ENCODE results near the gene CMTM7.

CMTM7 gene

DNA sequence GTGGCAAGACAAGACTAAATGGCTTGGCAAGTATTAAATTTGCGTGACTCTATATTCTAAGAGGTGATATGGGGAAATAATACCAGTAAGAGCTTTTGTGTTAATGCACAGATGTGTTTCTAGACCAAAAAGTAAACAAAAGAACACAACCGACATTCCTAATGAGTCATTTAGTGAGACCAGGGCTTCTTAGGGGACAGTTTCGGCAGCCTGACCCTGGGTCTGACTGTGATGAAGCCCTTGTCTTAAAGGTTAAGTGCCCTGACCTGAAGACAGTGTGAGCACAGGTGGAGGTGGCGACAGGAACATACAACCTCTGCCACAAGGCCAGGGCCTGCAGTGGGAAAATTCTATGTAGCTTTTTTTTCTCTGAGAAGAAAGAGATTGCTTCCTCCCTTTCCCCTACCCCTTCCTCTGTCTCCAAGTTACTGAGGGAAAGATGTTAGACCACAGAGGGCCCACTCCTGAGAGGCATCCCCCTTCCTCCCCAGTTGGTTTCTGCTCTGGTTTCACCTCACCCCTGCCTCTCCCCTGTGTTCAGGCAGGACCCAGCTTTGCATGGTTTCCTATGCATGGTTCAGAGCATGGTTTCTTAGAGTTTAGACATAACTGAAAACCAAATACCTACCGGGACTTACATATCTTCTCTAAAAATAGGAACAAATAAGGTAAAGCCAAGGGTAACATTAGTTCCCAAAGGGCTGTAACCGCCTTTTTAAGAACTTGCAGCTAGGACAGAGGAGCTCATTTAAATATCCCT, 24.8 kb upstream of the CMTM7 start:
- H3K4me3 ChIP-seq (ENCODE audit: extremely low read depth, insufficient read depth, low read length, poor library complexity, severe bottlenecking) = no peak overlapping the region
- no peaks in the 10 kb centered on the region for H3K36me3 ChIP-seq (ENCODE audit: control insufficient read depth, insufficient read depth, low read length)
- H3K27ac ChIP-seq (ENCODE audit: low read depth, low read length, severe bottlenecking) = peak overlapping the region; percentile 11
- H3K9me3 ChIP-seq (ENCODE audit: control insufficient read depth, low read length) = no peaks in the 10 kb centered on the region
- H3K4me1 ChIP-seq (ENCODE audit: control insufficient read depth, insufficient read depth, low read length, poor library complexity, severe bottlenecking) = peaks cover 29% of the 10 kb centered on the region
- 70 to 72% methylated on average over 4 to 5 of the region's 6 CpGs for WGBS, 2 experiments (ENCODE audit: insufficient coverage in 2 of 2)

DNA sequence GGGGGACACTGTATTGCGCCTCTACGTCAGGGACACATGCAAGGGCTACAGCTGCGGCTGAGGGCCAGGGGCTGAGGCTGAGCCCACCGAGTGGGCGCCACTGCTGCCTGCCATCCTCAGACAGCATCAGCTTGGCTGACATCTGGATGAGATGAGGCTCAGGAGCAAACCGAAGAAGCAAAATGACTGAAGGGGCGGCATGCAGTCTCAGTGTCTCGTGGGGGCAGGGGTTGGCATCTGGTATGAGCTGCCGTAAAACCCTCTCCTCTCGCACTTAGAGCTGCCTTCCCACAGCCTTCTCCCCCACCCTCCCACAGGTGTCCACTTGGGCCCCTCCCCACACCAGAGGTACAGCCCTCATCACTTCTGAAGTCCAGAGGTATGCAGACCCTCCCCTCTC, 24.2 kb upstream of the CMTM7 start:
- Histone ChIP-seq H3K36me3 (ENCODE audit: control insufficient read depth, insufficient read depth, low read length) (no peaks in the 10 kb centered on the region), H3K9me3 (ENCODE audit: control insufficient read depth, low read length) (no peaks in the 10 kb centered on the region), H3K4me3 (ENCODE audit: extremely low read depth, insufficient read depth, low read length, poor library complexity, severe bottlenecking) (no peak overlapping the region), H3K4me1 (ENCODE audit: control insufficient read depth, insufficient read depth, low read length, poor library complexity, severe bottlenecking) (peaks cover 29% of the 10 kb centered on the region), H3K27ac (ENCODE audit: low read depth, low read length, severe bottlenecking) (no peak overlapping the region)
- 92 to 94% methylated on average over 10 of the region's 10 CpGs for WGBS, 2 experiments (ENCODE audit: insufficient coverage in 2 of 2)

DNA sequence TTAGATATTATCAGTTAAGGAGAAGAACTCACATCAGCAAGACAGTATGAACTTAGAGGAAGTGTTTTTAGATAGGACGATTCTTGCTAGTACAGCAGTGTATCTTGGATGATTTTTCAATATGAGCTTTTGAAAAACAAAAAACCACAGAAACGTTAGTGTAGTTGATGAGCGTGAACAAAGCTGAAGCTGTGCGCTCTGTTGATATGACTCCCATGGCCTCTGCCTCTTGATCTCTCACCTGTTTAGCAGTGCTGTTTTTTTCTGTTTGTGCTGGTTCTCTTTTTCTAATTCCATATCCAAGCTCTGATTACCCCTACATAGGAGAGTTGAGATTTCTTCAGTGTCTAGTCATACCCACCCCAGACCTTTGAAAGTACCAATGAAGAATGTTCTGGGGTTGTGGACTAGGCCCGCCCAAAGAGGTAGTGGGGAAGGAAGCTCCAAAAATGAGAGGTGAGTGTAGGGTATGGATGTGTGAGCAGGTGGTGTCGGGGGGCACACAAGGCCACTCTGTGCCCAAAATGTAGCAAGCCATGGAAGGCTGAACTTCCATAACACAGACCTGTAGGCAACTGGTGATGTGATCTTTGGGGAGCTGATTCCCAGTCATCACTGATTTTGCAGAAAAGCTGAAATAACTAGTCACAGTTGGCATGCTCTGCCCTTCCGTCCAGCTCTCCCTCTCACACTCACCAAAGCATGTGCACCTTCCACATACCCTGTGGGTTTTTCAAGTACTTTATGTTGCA, 20.0 kb upstream of the CMTM7 start:
- no peak overlapping the region for H3K4me3 ChIP-seq (ENCODE audit: extremely low read depth, insufficient read depth, low read length, poor library complexity, severe bottlenecking)
- H3K36me3 ChIP-seq (ENCODE audit: control insufficient read depth, insufficient read depth, low read length) = no peaks in the 10 kb centered on the region
- H3K4me1 ChIP-seq (ENCODE audit: control insufficient read depth, insufficient read depth, low read length, poor library complexity, severe bottlenecking) = peaks cover 12% of the 10 kb centered on the region
- WGBS, 2 experiments (ENCODE audit: insufficient coverage in 2 of 2) = 91 to 92% methylated on average over 6 to 7 of the region's 7 CpGs
- H3K27ac ChIP-seq (ENCODE audit: low read depth, low read length, severe bottlenecking) = no peak overlapping the region
- no peaks in the 10 kb centered on the region for H3K9me3 ChIP-seq (ENCODE audit: control insufficient read depth, low read length)

DNA sequence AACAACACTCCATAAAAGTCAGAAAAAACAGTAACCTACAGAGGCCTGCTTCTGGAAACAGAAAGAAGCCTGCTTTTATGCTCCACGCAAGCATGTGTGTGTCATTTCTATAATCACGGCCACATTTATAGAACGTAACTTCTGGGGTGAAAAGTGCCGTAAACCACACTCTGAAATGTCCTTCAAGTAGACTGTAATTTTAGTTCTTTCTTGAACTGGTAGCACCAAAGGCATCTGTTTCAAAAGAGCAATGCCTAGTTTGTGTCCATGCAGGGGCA, 19.5 kb upstream of the CMTM7 start:
- 96 to 100% methylated on average over 3 to 4 of the region's 4 CpGs for WGBS, 2 experiments (ENCODE audit: insufficient coverage in 2 of 2)
- Histone ChIP-seq H3K4me1 (ENCODE audit: control insufficient read depth, insufficient read depth, low read length, poor library complexity, severe bottlenecking) (peaks cover 9% of the 10 kb centered on the region), H3K27ac (ENCODE audit: low read depth, low read length, severe bottlenecking) (no peak overlapping the region), H3K9me3 (ENCODE audit: control insufficient read depth, low read length) (no peaks in the 10 kb centered on the region), H3K36me3 (ENCODE audit: control insufficient read depth, insufficient read depth, low read length) (no peaks in the 10 kb centered on the region), H3K4me3 (ENCODE audit: extremely low read depth, insufficient read depth, low read length, poor library complexity, severe bottlenecking) (no peak overlapping the region)

GRCh38 chr3:32373276-32373675, 18.4 kb upstream of the CMTM7 start:
- H3K4me1 ChIP-seq (ENCODE audit: control insufficient read depth, insufficient read depth, low read length, poor library complexity, severe bottlenecking) = no peaks in the 10 kb centered on the region
- no peak overlapping the region for H3K4me3 ChIP-seq (ENCODE audit: extremely low read depth, insufficient read depth, low read length, poor library complexity, severe bottlenecking)
- no peaks in the 10 kb centered on the region for H3K9me3 ChIP-seq (ENCODE audit: control insufficient read depth, low read length)
- H3K27ac ChIP-seq (ENCODE audit: low read depth, low read length, severe bottlenecking) = no peak overlapping the region
- 97 to 100% methylated on average over 4 to 5 of the region's 5 CpGs for WGBS, 2 experiments (ENCODE audit: insufficient coverage in 2 of 2)
- H3K36me3 ChIP-seq (ENCODE audit: control insufficient read depth, insufficient read depth, low read length) = no peaks in the 10 kb centered on the region

- H3K4me1 ChIP-seq (ENCODE audit: control insufficient read depth, insufficient read depth, low read length, poor library complexity, severe bottlenecking) = no peaks in the 10 kb centered on the region
- no peak overlapping the region for H3K4me3 ChIP-seq (ENCODE audit: extremely low read depth, insufficient read depth, low read length, poor library complexity, severe bottlenecking)
- 100% methylated on average over 1 of the region's 5 CpGs for WGBS, 2 experiments (ENCODE audit: insufficient coverage in 2 of 2)
- no peaks in the 10 kb centered on the region for H3K36me3 ChIP-seq (ENCODE audit: control insufficient read depth, insufficient read depth, low read length)
- no peaks in the 10 kb centered on the region for H3K9me3 ChIP-seq (ENCODE audit: control insufficient read depth, low read length)
- no peak overlapping the region for H3K27ac ChIP-seq (ENCODE audit: low read depth, low read length, severe bottlenecking)
Measured at GRCh38 chr3:32373844-32374243, 17.8 kb upstream of the CMTM7 start.

DNA sequence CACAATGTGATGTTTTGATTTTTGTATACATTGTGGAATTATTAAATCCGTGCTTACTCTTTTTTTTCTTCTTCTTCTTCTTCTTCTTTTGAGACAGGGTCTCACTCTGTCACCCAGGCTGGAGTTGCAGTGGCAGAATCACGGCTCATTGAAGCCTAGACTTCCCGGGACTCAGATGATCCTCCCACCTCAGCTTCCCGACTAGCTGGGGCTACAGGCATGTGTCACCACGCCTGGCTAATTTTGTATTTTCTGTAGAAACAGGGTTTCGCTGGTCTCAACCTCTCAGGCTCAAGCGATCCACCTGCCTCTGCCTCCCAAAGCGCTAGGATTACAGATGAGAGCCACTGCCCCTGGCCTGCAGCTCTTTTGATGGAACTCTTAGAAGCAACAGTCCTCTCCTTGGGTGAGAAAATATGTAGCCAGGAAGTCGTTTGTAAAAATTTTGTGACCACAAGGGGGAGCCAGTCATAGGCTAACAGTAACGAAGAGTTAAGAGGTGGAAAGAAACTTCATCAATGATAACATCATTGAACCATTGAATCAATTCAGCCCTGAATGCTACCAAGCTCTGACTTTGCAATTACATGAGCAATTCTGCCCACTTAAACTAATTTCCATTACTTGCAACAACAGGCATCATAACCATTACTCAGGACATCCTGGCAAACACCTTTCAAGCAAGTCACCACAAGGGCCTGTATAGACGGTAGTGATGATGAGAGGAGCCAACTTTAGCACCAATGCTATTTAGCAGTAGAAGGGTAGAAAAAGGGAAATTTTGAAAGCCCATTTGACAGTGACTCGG, 16.7 kb upstream of the CMTM7 start:
- Histone ChIP-seq H3K4me3 (ENCODE audit: extremely low read depth, insufficient read depth, low read length, poor library complexity, severe bottlenecking) (no peak overlapping the region), H3K9me3 (ENCODE audit: control insufficient read depth, low read length) (no peaks in the 10 kb centered on the region), H3K4me1 (ENCODE audit: control insufficient read depth, insufficient read depth, low read length, poor library complexity, severe bottlenecking) (no peaks in the 10 kb centered on the region), H3K27ac (ENCODE audit: low read depth, low read length, severe bottlenecking) (no peak overlapping the region), H3K36me3 (ENCODE audit: control insufficient read depth, insufficient read depth, low read length) (no peaks in the 10 kb centered on the region)
- 60 to 72% methylated on average over 8 to 9 of the region's 12 CpGs for WGBS, 2 experiments (ENCODE audit: insufficient coverage in 2 of 2)

DNA sequence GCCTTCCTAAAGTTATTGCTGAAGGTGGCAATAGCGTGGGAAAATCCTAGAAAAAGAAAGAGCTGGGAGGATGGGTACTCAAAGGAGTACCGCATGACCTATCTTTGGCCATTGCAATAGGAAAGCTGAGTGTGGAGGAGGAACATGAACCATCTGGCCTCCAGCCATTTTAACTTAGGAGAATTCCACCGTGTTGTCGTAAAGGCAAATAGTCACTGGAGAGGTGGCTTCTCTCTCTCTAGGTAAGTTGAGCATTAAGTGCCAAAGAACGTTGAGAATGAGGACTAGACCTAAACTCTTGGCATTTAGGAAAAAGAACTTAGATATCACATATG, 16.1 kb upstream of the CMTM7 start:
- H3K36me3 ChIP-seq (ENCODE audit: control insufficient read depth, insufficient read depth, low read length) = no peaks in the 10 kb centered on the region
- H3K9me3 ChIP-seq (ENCODE audit: control insufficient read depth, low read length) = no peaks in the 10 kb centered on the region
- no peak overlapping the region for H3K4me3 ChIP-seq (ENCODE audit: extremely low read depth, insufficient read depth, low read length, poor library complexity, severe bottlenecking)
- H3K27ac ChIP-seq (ENCODE audit: low read depth, low read length, severe bottlenecking) = no peak overlapping the region
- H3K4me1 ChIP-seq (ENCODE audit: control insufficient read depth, insufficient read depth, low read length, poor library complexity, severe bottlenecking) = no peaks in the 10 kb centered on the region
- WGBS, 2 experiments (ENCODE audit: insufficient coverage in 2 of 2) = 93 to 94% methylated on average over 3 to 5 of the region's 5 CpGs

GRCh38 chr3:32376115-32376514, 15.5 kb upstream of the CMTM7 start:
- no peaks in the 10 kb centered on the region for H3K9me3 ChIP-seq (ENCODE audit: control insufficient read depth, low read length)
- 100% methylated on average over 1 of the region's 2 CpGs; no CpG with 5 or more reads in 1 of the 2 experiments for WGBS, 2 experiments (ENCODE audit: insufficient coverage in 2 of 2)
- no peak overlapping the region for H3K4me3 ChIP-seq (ENCODE audit: extremely low read depth, insufficient read depth, low read length, poor library complexity, severe bottlenecking)
- H3K4me1 ChIP-seq (ENCODE audit: control insufficient read depth, insufficient read depth, low read length, poor library complexity, severe bottlenecking) = no peaks in the 10 kb centered on the region
- no peak overlapping the region for H3K27ac ChIP-seq (ENCODE audit: low read depth, low read length, severe bottlenecking)
- H3K36me3 ChIP-seq (ENCODE audit: control insufficient read depth, insufficient read depth, low read length) = no peaks in the 10 kb centered on the region

DNA sequence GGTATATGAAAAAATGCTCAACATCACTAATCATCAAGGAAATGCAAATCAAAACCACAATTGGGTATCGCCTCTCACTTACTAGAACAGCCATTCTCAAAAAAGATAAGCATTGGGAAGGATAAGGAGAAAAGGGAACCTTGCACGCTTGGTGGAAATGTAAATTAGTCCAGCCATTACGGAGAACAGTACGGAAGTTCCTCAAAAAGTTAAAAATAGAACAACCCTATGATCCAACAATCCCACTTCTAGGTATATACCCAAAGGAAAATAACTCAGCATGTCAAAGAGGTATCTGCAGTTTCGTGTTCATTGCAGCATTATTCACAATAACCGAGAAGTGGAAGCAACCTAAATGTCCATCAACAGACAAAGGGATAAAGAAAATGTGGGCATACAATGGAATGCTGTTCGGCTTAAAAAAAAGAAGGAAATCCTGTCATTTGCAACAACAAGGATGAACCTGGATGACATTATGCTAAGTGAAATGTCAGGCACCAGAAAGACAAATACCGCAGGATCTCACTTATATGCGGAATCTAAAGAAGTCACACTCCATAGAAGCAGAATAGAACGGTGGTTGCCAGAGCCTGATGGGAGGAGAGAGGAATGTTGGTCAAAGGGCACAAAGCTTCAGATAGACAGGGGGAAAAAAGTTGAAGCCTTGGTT, 11.7 kb upstream of the CMTM7 start:
- Histone ChIP-seq H3K27ac (ENCODE audit: low read depth, low read length, severe bottlenecking) (no peak overlapping the region), H3K9me3 (ENCODE audit: control insufficient read depth, low read length) (no peaks in the 10 kb centered on the region), H3K4me3 (ENCODE audit: extremely low read depth, insufficient read depth, low read length, poor library complexity, severe bottlenecking) (no peak overlapping the region), H3K36me3 (ENCODE audit: control insufficient read depth, insufficient read depth, low read length) (no peaks in the 10 kb centered on the region), H3K4me1 (ENCODE audit: control insufficient read depth, insufficient read depth, low read length, poor library complexity, severe bottlenecking) (no peaks in the 10 kb centered on the region)
- WGBS, 2 experiments (ENCODE audit: insufficient coverage in 2 of 2) = 67 to 72% methylated on average over 7 to 8 of the region's 10 CpGs
